NCI-H2227 treated with DMSO at 0.1 percent for 48 hours (cell line): ENCODE results near the gene NR5A1.
A peak's percentile ranks its signal among the peaks of the same experiment; 100 is the strongest.

Experiments used
- DNase-seq: peaks from one replicate; lab custom pipeline; 2025; lab: John Stamatoyannopoulos, UW

NR5A1 gene

DNA sequence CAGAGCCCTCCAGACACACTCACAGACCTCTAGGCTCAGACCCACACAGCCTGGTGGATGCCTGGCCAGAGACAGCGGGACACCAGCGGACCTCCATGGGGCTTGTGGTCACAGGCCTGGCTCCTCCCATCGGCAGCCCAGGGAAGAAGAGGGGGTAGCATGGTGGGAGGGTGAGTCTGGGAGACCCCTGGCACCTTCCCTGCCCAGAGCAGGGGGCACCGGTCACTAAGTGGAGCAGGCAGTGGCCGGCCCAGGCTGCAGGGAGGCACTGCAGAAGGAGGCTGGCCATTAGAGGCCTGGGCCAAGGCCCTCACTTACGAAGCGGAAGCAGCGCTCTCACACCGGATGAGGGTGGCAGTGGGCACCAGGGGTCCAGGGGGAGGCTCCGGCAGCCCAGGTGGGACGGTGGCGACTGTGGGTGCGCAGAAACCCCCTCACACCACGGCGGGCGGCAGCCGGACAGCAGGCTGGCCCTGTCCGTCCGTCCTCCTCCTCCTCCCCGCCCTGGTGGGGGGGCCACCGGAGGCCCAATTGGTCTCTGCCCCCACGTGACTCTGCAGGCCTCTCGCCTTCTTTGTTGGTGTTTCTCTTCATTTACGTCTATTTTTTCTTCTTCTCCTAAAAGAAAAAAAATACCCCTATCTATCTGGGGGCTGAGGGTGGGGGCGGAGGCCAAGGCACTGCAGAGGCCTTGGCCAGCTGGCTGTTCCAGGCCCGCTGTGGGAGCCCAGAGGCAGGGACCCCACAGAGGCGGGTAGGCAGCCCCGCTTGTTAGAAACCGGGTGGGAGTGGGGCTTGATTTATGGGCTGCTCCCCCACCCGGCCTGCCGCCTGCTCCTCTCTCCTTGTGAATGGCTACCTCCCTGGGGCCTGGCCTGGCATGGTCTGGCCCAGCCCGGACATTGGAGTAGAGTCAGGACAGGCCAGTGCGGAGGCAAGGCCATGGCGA is at the start of gene NR5A1:
TSS of gene NR5A1 (minus strand) at position 469 of the 949 bp plus-strand sequence. CDS start 4,004 bp downstream, outside the sequence.
- DNase-seq, result no peak

DNA sequence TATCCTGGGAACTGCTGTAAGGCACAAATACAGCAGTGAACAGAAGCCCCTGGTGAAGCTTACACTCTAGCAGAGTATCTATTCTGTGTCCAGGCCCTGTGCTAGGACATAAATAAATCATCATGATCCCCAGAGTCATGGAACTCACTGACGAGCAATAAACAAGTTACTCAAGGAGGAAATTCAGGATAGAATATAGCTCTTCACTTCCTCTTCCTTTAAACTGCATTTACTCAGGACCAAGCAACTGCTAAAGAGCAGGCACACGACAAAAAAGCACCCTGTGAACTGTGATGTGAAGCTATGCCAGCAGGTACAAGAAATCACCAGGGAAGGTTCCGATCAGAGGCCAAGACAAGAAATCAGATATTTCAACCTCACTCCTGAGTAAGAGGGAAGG is 47.8 kb upstream of the NR5A1 start:
- DNase-seq, result no peak

DNA sequence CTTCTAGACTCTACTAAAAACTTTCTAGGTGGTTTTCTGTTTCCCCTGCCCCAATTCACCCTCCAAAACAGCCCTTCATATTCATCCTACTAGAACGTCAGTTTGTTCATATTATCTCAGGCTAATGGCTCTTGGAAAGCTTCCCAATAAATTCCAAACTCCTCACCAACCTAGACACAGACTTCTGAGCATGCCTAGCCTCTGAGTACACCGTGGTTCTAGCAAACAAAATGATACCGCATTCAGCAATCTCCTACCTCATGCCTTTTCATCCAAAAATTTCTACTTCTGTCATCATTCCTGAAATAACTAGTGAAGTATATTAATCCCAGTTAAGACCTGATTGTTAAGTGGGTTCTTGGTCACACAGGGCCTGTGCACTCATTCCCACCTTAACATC is 46.5 kb upstream of the NR5A1 start:
- no peak for DNase-seq

DNA sequence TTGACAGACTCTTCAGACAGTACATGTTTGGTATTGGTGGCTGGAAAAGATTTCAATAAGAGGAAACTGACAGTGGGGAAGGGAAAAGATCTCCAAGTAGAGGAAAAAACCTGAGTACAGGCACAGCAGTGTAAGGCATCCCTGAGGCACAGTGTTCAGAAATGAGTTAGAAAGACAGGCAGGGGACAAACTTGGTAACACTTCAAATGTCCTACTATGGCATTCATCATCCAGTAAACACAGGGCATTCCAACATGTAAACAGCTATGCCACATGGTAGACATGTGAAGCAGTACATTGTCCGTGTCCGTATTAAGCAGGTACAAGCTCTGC is 45.0 kb upstream of the NR5A1 start:
- DNase-seq, result no peak

GRCh38 chr9:124551472-124552272 is 44.5 kb upstream of the NR5A1 start:
- peak; percentile 25 for DNase-seq

GRCh38 chr9:124550072-124550471 is 42.9 kb upstream of the NR5A1 start:
- no peak for DNase-seq

GRCh38 chr9:124549016-124549415 is 41.8 kb upstream of the NR5A1 start:
- no peak for DNase-seq

- DNase-seq, result no peak
Observed at GRCh38 chr9:124544535-124544934, 37.3 kb upstream of the NR5A1 start.

DNA sequence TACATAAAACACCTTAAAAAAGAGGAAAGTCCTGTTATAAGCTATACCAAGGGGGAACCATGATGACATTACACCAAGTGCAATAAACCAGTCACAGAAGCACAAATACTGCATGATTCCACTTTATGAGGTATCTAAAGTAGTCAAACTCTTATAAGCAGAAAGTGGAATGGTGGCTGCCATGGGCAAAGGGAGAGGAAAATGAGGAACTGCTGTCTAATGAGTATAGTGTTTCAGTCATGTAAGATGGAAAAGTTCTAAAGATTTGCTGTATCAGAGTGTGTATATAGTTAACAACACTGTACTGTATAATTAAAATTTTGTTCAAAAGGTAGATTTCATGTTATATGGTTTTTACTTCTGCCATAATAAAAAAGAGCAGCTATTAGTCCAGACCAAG is 34.6 kb upstream of the NR5A1 start:
- no peak for DNase-seq

- DNase-seq, result no peak
Observed at GRCh38 chr9:124537926-124538325, 30.7 kb upstream of the NR5A1 start.

- DNase-seq, result no peak
Observed at GRCh38 chr9:124535846-124536245, 28.6 kb upstream of the NR5A1 start.

DNA sequence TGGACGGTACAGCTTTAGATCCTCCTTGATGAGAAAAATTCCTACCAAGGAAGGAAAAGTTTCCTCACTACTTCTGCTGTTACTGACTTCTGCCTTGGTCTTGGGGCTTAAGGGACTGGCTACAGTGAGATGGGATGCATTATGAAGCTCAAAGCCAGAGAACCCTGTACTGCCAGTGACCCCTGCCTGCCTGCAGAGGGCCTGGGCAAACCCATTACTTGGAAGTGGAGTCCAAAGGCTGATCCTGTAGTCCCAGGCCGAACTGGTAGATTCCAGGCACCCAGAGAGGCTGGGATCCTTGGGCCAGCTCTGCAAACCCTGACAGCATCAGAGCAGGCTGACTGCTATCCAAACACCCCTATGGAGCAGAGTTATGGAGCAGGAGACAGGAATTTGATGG is 25.7 kb upstream of the NR5A1 start:
- no peak for DNase-seq

DNA sequence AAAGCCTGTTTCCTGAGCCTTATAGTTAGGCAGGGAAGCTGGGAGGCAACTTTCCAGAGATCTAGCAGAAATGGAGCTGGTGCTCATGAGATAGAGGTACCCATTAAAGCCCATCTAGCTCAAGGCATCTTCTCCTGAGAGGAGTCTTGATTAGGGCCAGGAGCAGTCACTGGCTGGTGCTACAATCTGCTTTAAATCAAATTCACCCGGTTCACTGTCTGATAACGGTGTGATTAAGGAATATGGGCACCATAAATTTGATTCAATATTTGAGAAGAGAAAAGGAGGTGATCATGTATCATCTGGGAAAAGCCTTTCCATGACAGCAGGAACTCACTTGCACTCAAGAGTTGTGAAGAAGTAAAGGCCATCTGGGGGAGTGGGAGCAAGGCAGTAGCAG is 23.9 kb upstream of the NR5A1 start:
- no peak for DNase-seq

DNA sequence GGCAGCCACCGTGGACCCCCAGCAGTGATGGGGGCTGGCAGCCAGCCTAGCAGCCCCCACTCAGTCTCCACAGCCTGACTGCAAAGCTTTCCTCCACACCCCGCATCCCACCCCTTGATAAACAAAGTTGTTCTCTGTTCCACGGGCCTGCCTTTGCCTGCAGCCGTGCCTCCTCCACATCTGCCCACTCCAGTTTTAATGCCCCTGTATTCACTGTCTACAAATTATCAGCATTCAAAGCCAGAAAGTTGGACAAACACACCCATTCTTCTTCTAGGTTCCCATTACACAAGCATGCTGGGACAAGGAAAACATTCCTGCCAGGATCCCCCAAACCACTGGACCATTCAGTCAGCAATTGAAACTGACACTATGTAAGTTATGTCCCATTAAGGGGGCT is 23.0 kb upstream of the NR5A1 start:
- no peak for DNase-seq

- DNase-seq, result no peak
Observed at GRCh38 chr9:124527781-124528180, 20.6 kb upstream of the NR5A1 start.

- DNase-seq, result no peak
Observed at GRCh38 chr9:124526174-124526573, 19.0 kb upstream of the NR5A1 start.

DNA sequence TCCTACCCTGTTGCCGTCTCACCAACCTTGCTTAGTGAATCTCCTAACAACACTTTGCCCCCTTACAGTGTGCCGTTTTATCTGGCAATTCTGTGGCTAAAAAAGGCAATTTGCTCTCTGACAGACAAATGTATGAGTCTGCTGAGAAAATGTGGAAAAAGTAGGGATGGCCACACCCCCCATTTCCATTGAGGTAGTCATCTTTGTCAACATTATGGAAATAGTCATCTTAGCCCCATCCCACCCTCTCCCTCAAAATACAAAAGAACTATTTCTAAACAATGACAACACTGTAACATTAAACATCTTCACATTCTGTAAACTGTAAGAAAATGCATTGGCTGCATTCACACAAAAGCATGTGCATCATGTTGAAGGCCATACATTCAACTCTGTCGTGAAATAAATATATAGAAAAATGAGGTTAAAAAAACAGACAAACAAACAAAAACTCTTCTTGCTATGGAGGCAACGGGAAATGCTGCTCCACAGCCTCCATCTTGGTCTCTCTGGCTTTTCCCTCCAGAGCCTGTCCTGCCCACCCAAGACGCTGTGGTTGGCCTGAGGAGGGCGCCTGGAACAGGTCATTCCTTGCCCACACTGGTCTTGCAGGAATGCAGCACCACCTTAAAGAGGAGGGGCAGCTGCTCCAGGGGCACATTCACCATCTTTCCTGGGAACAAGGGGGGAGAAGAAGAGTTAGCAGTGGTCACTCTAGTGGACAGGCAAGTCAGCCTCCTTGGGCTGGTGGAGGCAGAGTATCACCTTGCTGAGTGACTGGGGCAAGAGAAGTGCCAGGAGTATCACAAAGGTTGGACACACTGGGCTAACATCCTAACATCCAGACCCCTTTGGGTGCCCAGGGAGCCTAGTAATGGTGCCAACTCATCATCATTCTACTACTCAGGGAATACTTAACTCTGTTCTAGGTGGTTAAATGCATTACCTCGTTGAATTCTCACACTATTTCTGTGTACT is 15.2 kb upstream of the NR5A1 start:
- no peak for DNase-seq

DNA sequence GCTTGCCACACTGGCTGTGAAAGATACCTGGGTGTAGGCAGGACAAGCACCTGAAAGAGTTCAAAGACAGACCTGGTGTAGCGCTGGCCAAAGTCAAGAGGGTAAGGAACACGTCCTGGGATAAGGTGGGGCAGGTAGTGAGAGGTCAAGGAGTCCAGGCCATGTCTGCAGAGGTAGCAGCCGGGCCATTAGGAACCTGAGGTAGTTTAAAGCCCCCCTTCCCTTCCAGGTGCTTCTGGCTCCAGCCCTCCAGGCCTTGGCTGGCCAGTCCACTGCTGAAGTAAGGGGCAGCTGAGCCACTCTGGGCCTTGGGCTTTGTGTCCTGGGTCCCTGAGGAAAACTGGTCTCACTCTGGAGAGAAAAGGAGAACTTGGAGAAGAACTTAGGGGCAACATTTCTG is 13.9 kb upstream of the NR5A1 start:
- no peak for DNase-seq

GRCh38 chr9:124520206-124520596 is 13.0 kb upstream of the NR5A1 start:
- DNase-seq, result no peak

DNA sequence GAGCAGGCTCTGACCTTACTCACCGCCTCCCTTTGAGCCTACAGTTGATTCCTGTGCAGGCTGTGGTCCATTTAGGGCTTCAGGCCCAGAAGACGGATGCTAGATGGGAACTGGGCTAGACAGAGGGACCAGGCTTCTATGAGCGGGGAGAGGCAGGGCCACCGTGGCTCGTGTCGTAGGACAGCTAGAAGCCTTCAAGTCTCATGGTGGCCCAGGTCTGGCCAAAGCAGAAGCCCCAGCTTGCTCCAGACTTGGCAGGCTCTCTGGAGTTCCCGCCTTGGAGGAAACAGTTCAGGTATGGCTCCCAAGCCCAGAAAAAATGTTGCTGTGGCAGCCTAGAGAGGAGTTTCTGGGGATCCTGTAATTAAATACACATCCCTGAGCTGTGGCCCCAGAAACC is 10.9 kb upstream of the NR5A1 start:
- DNase-seq, result no peak

GRCh38 chr9:124517600-124517999 is 10.4 kb upstream of the NR5A1 start:
- no peak for DNase-seq

GRCh38 chr9:124514874-124515273 is 7.7 kb upstream of the NR5A1 start:
- no peak for DNase-seq
